GM12873 (cell line): ENCODE data around the gene PCTP.
A peak's percentile ranks its signal among the peaks of the same experiment; 100 is the strongest.

Experiments used
- TF ChIP-seq, protein P1 (sequence below): IDR thresholded peaks from 2 replicates; pipeline ENCODE4 v1.5.1; 2012; ENCODE audit warnings: low read depth, mild to moderate bottlenecking, moderate library complexity, low read length, control low read depth; ENCODE audit not compliant: insufficient read depth; ENCODE audit errors: missing control alignments

Gene PCTP

GRCh38 chr17:55750750-55751657, at the start of gene PCTP:
PCTP (plus strand) TSS chr17:55751051; CDS start chr17:55751104, 53 bp downstream.
- TF ChIP-seq, protein P1, sequence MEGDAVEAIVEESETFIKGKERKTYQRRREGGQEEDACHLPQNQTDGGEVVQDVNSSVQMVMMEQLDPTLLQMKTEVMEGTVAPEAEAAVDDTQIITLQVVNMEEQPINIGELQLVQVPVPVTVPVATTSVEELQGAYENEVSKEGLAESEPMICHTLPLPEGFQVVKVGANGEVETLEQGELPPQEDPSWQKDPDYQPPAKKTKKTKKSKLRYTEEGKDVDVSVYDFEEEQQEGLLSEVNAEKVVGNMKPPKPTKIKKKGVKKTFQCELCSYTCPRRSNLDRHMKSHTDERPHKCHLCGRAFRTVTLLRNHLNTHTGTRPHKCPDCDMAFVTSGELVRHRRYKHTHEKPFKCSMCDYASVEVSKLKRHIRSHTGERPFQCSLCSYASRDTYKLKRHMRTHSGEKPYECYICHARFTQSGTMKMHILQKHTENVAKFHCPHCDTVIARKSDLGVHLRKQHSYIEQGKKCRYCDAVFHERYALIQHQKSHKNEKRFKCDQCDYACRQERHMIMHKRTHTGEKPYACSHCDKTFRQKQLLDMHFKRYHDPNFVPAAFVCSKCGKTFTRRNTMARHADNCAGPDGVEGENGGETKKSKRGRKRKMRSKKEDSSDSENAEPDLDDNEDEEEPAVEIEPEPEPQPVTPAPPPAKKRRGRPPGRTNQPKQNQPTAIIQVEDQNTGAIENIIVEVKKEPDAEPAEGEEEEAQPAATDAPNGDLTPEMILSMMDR = peak; percentile 51

DNA sequence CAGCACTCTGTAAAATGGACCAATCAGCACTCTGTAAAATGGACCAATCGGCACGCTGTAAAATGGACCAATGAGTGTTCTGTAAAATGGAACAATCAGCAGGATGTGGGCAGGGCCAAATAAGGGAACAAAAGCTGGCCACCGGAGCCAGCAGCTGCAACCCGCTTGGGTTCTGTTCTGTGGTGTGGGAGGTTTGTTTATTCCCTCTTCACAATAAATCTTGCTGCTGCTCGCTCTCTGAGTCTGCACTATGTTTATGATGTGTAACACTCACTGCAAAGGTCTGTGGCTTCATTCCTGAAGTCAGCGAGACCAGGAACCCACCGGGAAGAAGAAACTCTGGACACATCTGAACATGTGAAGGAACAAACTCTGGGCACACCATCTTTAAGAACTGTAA, 48.7 kb upstream of the PCTP start:
- TF ChIP-seq, protein P1 = no peak

DNA sequence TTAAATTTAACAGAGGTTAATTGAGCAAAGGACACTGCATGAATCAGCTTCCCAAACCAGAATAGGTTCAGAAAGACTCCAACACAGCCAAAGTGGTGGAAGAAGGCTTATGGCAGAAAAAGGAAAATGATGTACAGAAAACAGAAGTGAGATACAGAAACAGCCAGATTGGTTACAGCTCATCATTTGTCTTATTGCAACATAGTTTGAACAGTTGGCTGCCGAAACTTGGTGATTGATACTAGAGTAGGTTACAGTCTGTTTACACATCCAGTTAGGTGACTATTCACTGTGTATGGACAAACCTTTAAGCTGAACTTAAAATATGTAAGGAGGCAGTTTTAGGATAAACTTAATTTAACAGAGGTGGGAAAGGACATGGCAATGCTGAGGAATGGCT, 46.5 kb upstream of the PCTP start:
- TF ChIP-seq, protein P1 = no peak

DNA sequence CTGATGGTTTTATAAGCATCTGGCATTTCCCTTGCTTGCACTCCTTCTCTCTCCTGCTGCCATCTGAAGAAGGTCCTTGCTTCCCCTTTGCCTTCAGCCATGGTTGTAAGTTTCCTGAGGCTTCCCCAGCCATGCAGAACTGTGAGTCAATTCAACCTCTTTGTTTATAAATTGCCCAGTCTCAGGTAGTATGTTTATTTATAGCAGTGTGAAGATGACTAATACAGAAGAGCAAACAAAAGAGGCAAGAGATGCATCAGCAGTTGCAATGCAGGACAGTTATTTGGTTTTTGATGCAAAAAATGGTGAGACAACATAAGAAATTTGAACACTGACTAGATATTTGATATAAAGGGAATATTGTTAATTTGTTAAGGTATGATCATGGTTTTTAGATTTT, 45.0 kb upstream of the PCTP start:
- TF ChIP-seq, protein P1 = no peak

DNA sequence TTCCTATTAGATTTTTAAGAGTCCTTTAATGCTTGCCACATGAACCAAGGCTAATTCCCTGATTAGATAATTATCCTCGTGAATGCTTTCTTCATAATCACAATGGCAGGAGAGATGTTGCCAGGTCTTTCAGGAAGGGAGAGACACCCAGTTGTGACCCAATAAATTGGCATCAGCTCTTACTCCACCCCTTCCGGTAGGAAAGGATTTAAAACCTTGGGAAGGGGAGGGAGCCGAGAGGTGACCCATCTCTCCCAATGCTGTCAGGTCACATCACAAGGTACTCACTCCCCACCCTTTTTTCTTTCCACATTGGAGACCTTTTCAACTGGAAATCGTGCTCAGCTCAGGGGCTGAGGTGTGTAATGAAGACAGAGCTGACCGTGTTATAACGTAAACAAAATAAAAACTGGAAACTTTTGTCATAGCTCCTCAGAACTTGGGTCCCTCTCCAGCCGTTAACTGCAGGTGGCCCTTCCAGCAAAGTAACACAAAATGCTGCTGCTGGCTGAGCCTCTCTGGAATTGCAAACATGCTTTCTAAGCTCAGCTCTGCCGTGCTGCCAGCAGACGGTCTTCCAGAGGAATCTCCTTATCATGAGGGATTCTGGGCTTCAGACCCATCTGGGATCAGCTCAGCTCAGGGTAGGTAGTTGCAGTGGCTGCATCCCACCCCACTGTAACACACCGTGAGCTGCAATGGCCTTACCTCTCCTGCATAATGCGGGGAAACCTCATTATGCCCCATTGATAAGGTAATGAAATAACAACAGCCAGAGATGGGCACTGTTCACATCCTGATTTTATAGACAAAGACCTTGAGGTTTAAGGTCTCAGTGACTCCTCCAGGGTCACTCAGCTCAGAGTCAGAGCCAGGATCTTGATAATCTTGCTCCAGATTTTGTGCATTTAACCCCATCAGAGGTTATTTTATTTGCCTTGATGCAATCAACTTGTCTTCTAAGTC, 43.8 kb upstream of the PCTP start:
- TF ChIP-seq, protein P1 = no peak

GRCh38 chr17:55708175-55708974, 42.5 kb upstream of the PCTP start:
- TF ChIP-seq, protein P1 = no peak

GRCh38 chr17:55709440-55709839, 41.4 kb upstream of the PCTP start:
- TF ChIP-seq, protein P1 = no peak
